Omental fat pad (tissue), 4 donors: Measurements from ENCODE around the gene JMJD6. TPM values are rescaled to one million over a fixed set of nuclear protein-coding genes. Genes with fewer than 3 reads are reported as not detected.
"Not testable (repeated sequence)": the region's sequence is repeated elsewhere in the genome, so short reads cannot be mapped to it uniquely, and the experiment has no call there.

ENCODE experiments used
- ATAC-seq: fragments of 150-250 bp; one replicate; pipeline ENCODE4 v1.9.1; 2016; ENCODE audit warnings: mild to moderate bottlenecking, moderate library complexity; ENCODE audit not compliant: low FRiP score
- DNase-seq: peaks from one replicate; pipeline ENCODE4 v3.0.0-alpha.2; 2019; ENCODE audit warnings: low spot score
- CTCF ChIP-seq, 3 donors: fragments of 450-650 bp; IDR thresholded peaks; one replicate each; pipeline ENCODE4 v1.5.1; 2016 to 2017; ENCODE audit warnings: antibody characterized with exemption in 3 of 3, mild to moderate bottlenecking in 3 of 3, moderate library complexity in 2 of 3
- total RNA-seq, 4 donors: library from RNA; depleted of rRNA; stranded (reverse); fragments of >200 nt; gene quantifications; one replicate each; pipeline ENCODE4 v1.1.0, GENCODE V29; 2016

The JMJD6 gene
- total RNA-seq, 4 donors from 2014 or later, result 17.7 to 40.4 (median 30.4) TPM

DNA sequence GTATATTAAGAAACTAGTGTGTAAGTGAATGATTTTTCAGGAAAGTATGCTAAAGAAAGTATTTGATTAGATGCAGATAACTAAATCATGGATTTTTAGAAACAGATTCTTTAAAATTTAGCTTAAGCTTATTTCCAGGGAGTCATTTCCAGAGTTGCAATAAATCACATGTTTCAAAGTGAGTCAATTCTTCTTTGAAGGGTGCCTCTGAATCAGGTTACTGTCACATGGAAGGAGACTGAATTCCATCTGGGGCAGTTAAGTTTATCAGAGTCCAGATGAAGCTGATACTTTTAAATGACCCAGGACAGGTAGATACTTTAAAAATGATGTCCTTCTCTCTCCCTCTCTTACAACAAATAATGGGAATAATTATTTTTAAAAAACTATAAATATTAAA, 16.6 kb upstream of the JMJD6 start:
- DNase-seq (no peak), ATAC-seq (no peak)
- no peak for TF ChIP-seq CTCF (IDR thresholded peaks at IDR 0.05)

- ATAC-seq (no peak), DNase-seq (no peak)
- TF ChIP-seq CTCF (IDR thresholded peaks at IDR 0.05), result no peak
These were observed 14.1 kb upstream of the JMJD6 start for GRCh38 chr17:76740329-76741118.

DNA sequence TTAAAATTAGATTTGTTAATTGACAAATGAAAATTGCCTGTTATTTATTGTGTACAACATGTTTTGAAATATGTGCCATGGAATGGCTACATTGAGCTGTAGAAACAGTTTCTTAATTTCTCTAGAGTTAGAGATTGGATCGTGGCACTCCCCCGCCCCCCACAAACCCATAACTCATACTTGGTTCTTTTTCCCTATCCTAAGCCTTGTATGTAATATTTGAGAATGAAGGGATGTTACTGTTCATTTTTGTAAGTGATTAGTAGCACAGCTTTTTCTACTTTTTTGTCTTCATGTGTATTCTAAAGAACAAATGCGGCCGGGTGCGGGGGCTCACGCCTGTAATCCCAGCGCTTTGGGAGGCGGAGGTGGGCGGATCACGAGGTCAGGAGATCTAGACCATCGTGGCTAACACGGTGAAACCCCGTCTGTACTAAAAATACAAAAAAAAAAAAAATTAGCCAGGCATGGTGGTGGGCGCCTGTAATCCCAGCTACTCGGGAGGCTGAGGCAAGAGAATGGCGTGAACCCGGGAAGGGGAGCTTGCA, 13.2 kb upstream of the JMJD6 start:
- not testable (repeated sequence) for ATAC-seq, DNase-seq

GRCh38 chr17:76738468-76738850, 12.1 kb upstream of the JMJD6 start:
- no peak for TF ChIP-seq CTCF (IDR thresholded peaks at IDR 0.05)
- ATAC-seq (no peak), DNase-seq (no peak)

DNA sequence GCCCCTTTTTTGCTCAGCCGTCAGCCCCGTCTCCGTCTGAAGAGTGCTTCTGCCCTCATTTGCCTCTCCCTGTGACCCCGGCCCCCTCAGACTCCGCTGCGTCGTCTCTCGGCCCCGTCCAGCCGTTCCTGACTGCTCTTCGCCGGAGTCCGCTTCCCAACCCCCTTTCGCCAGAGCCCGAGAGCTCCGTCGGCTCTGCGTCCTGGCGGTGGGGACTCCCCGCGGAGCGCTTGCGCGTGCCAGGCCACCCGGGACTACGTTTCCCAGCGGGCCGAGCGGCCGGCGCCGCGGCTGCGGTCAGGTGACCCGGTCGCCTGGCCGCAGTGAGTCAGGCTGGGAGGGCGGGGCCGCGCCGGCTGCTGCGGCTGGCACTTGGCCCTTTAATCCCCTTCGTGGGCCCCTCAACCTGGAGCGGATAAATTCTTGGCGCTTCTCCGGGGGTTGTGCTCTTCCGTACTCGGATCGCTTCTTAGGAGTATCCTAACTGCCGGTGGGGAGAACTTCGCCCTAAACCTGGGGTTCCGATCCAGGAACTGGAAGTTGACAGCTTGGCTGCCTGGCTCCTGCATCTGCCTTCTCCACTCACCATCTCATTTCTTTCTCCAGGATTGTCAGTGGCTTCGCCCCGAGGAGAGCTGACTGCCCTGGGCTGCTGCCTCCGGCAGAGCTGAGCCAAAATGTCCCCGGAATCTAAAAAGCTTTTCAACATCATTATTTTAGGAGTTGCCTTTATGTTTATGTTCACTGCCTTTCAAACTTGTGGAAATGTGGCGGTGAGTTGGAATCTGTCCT, 11.5 kb upstream of the JMJD6 start, which contains the start of gene MFSD11:
TSS of gene MFSD11 (plus strand) at position 444 of the 792 bp plus-strand sequence. CDS start at position 678, 234 bp downstream.
- DNase-seq (peak; percentile 66), ATAC-seq (peak; percentile 81)
- no peak for TF ChIP-seq CTCF (IDR thresholded peaks at IDR 0.05)

GRCh38 chr17:76737082-76737675, 10.8 kb upstream of the JMJD6 start, which contains the start of gene SRSF2:
Gene SRSF2, minus strand, starts transcription at chr17:76737331. Its CDS starts 171 bp downstream, at chr17:76737160.
- peak; percentile 93 for DNase-seq

More at GRCh38 chr17:76737082-76737675, 10.8 kb upstream of the JMJD6 start, which contains the start of gene SRSF2:
- ATAC-seq, result peak; percentile 91
- no peak for TF ChIP-seq CTCF (IDR thresholded peaks at IDR 0.05)
